ENCODE results near the gene ANKRD28. TPM values are rescaled to one million over a fixed set of nuclear protein-coding genes. Genes with fewer than 3 reads are reported as not detected.

The ANKRD28 gene
- total and polyA plus RNA-seq, 2 of the 8 experiments (the other 6 are each of a cell fraction or from before 2014, with no cell fraction given): 39.1 to 61.7 TPM

DNA sequence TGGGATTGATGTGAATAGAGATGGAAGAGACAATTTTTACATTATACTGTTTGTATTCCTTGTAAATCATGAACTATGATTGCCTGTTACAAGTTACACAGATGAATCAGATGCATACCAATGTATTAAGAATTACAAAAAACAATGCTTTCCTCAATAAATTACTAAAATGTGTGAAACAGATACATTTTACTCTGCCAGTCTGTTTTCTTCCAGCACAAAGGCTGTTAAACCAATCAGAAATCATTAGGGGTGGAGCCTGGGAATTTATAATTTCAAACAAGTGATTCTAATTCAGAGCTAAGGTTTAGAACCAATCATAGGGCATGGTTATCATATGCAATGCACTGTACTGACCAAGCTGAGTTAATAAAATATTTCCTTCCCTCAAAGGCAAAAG lies 21.8 kb upstream of the ANKRD28 start:
- H2AFZ ChIP-seq (ENCODE audit: low read length): no peak overlapping the region
- H3K4me2 ChIP-seq (ENCODE audit: insufficient read depth in 1 of 2, low read depth in 2 of 2, low read length in 2 of 2): no peak overlapping the region
- FAIRE-seq (no peak), DNase-seq (ENCODE audit: low read depth in 1 of 2, low spot score in 2 of 2) (no peak)
- H4K91ac ChIP-seq (replicated peaks; ENCODE audit: insufficient read length, low read length): no peak overlapping the region
- no peak overlapping the region for H2BK20ac ChIP-seq (ENCODE audit: low read length)
- H3K36me3 ChIP-seq (ENCODE audit: control insufficient read depth in 2 of 4, insufficient read depth in 4 of 4, low read length in 3 of 4): no peaks in the 10 kb centered on the region
- no peak overlapping the region for H2AK5ac ChIP-seq (ENCODE audit: low read depth, low read length)
- H3K4me1 ChIP-seq (replicated peaks in 1 of 4; ENCODE audit: control insufficient read depth in 3 of 4, insufficient read depth in 4 of 4, low read length in 3 of 4): peaks cover 0 to 3% (median 0%) of the 10 kb centered on the region in 4 experiments; a peak in 1 of 7 replicates
- no peak overlapping the region for H2BK12ac ChIP-seq (ENCODE audit: low read depth, low read length)
- CTCF ChIA-PET (ENCODE audit: partially characterized antibody): interaction anchor here (1.2 kb wide), 1 partner anchor 11 kb away, joined by 3 read pairs; no protein-coding TSS in a partner anchor
- H4K5ac ChIP-seq (ENCODE audit: insufficient read length, low read depth, low read length): no peak overlapping the region
- no peak overlapping the region for H3K4me3 ChIP-seq (ENCODE audit: extremely low read depth in 1 of 4, insufficient read depth in 2 of 4, low read depth in 3 of 4, low read length in 4 of 4)
- no peak overlapping the region for H3K56ac ChIP-seq (replicated peaks; ENCODE audit: insufficient read length, low read depth, low read length)
- H3K18ac ChIP-seq (ENCODE audit: extremely low read depth, low read length): no peak overlapping the region
- no peak overlapping the region for H3K14ac ChIP-seq (ENCODE audit: insufficient read length)
- peaks cover 4 to 94% of the 10 kb centered on the region in 2 experiments; a peak in 2 of 4 replicates for H3K79me2 ChIP-seq (ENCODE audit: control insufficient read depth in 1 of 2, insufficient read depth in 2 of 2, low read length in 2 of 2)
- H3K27ac ChIP-seq (ENCODE audit: low read depth, low read length): no peak overlapping the region
- no peaks in the 10 kb centered on the region for H3K27me3 ChIP-seq (replicated peaks in 1 of 4; ENCODE audit: control insufficient read depth in 3 of 4, extremely low read depth in 1 of 4, insufficient read depth in 3 of 4, low read length in 3 of 4)
- H3K9ac ChIP-seq (replicated peaks in 1 of 4; ENCODE audit: extremely low read depth in 1 of 4, low read depth in 3 of 4, low read length in 3 of 4): no peak overlapping the region
- no peak overlapping the region for H2BK15ac ChIP-seq (ENCODE audit: low read length)
- H2BK120ac ChIP-seq (replicated peaks; ENCODE audit: low read depth, low read length): no peak overlapping the region
- POLR2A ChIA-PET (ENCODE audit: partially characterized antibody): interaction anchor here (0.9 kb wide), 1 partner anchor 9 kb away, joined by 4 read pairs; no protein-coding TSS in a partner anchor
- TF ChIP-seq EZH2 (IDR thresholded peaks at IDR 0.05; ENCODE audit: low read depth, low read length, severe bottlenecking) (no peak), EP300 (IDR thresholded peaks at IDR 0.05; ENCODE audit: borderline replicate concordance in 1 of 2, low read depth in 2 of 2, low read length in 2 of 2) (no peak), POLR2A (IDR thresholded peaks at IDR 0.05; ENCODE audit: control extremely low read depth in 1 of 2, low read depth in 2 of 2, low read length in 2 of 2) (no peak), HDAC2 (IDR thresholded peaks at IDR 0.05; ENCODE audit: borderline replicate concordance in 1 of 2, low read depth in 2 of 2, low read length in 2 of 2) (no peak), RBBP5 (IDR thresholded peaks at IDR 0.05; ENCODE audit: borderline replicate concordance, low read depth, low read length) (no peak), GTF2F1 (IDR thresholded peaks at IDR 0.05; ENCODE audit: borderline replicate concordance, low read depth, low read length) (no peak), HDAC6 (IDR thresholded peaks at IDR 0.05; ENCODE audit: low read depth, low read length) (no peak), SUZ12 (IDR thresholded peaks at IDR 0.05; ENCODE audit: low read length) (no peak), KDM1A (IDR thresholded peaks at IDR 0.05; ENCODE audit: borderline replicate concordance, low read length) (no peak), E2F6 (IDR thresholded peaks at IDR 0.05) (no peak), CBX8 (IDR thresholded peaks at IDR 0.05; ENCODE audit: borderline replicate concordance, low read depth, low read length) (no peak)
- peaks cover 2 to 9% of the 10 kb centered on the region in 2 experiments for H4K20me1 ChIP-seq (replicated peaks in 1 of 2; ENCODE audit: control insufficient read depth in 1 of 2, insufficient read depth in 2 of 2, low read length in 2 of 2)
- no peak overlapping the region for H4K8ac ChIP-seq (ENCODE audit: extremely low read depth, insufficient read depth, low read length)
- no peak overlapping the region for H3K23ac ChIP-seq (ENCODE audit: insufficient read length)
- peaks cover 2% of the 10 kb centered on the region; the same call in 1 of the 2 replicates for H3K79me1 ChIP-seq (ENCODE audit: low read depth, low read length)
- no peaks in the 10 kb centered on the region for H3K23me2 ChIP-seq (ENCODE audit: low read depth, low read length)
- no peak overlapping the region for H2BK5ac ChIP-seq (ENCODE audit: low read depth, low read length)
- no peaks in the 10 kb centered on the region for H3K9me3 ChIP-seq (ENCODE audit: insufficient read depth in 2 of 2, low read depth in 1 of 2, low read length in 1 of 2)
- no peak overlapping the region for H3K4ac ChIP-seq (replicated peaks; ENCODE audit: insufficient read length, low read depth, low read length)
